ACHN (cell line): ENCODE measurements around the gene PEX10.

ENCODE experiments used
- DNase-seq: peaks from one replicate; pipeline ENCODE4 v3.0.0-alpha.2; 2015
- in situ Hi-C: cut with HindIII; loops from 2 replicates; pipeline ENCODE4 v1.10.0; 2017; ENCODE audit warnings: low sequenced_read_pairs, low pct_ligation_motif_present, low pct_unique_long_range_greater_than_20kb

Gene PEX10

DNA sequence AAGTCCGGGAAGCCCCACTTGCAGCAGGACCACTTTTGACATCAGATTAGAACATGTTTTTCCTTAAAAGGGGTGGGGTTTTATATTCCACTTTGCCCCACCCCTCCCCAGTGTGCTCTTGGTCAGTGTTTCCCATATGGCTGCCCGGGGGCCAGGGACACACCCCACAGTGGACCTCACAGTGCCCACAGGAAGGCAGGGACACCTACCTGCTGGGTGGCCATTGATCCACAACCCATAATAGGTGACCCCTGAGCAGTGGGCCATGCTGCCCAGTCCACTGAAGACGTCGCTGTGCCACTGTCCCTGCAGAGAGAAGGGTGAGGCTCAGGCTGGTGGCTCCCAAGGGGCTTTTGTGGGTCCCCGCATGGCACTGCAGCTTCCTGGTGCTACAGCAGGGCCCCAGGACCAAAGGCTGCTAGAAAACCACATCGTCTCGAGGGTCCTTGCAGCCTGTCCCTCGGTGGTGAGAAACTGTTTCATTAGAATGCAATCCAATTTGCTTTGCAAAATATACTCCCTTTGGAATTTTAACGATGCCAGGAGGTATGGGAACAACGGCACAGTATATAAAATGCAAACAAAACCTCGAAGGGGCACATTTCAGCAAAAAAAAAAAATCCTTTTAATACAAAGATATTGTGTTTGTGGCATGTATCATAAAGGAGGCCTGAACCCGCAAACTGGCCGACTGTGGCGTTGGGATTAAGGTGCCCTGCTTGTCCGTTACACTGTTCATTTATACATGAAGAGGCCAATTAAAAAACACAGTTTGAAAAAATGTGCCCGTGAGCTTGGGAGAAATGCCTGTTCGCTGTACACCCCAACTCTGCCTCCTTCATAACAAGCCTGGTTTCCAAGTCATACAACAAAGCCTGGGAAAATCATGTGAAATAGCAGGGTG lies 37.9 kb downstream of the PEX10 start:
- in situ Hi-C loops, result loop anchor here (25.0 kb wide), 1 partner anchor 162 kb away; no protein-coding TSS in a partner anchor
- DNase-seq, result no peak

GRCh38 chr1:2373551-2374251 lies 38.7 kb downstream of the PEX10 start:
- in situ Hi-C loops, result no loop called here
- DNase-seq, result no peak

GRCh38 chr1:2372551-2373490 lies 39.5 kb downstream of the PEX10 start:
- in situ Hi-C loops, result no loop called here
- peak; percentile 14 for DNase-seq

DNA sequence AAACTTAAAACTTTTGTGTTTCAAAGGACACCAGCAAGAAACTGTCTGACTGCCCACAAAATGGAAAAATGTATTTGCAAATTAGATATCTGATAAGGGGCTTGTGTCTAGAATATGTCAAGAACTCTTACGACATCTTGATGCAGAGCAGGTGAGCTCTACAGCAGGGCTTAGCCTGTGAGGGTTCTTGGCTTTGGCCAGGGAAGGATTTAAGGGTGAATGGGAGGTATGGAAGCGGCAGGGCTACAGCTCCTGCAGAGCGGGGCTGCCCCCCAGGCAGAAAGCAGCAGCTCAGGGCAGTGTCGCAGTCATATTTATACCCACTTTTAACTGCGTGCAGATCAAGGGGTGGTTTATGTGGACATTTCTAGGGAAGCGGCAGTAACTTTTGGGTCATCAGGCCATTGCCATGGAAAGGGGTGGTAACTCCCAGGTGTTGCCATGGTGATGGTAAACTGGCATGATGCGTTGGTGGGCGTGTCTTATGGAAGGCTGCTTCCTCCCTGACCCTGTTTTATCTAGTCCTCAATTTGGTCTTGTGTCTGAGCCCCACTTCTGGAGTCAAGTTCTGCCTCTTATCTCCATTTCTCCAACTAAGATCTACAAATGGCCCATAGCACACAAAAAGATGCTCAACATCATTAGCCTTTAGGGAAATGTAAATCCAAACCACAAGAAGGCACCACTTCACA lies 44.2 kb downstream of the PEX10 start:
- in situ Hi-C loops, result no loop called here

GRCh38 chr1:2363847-2364513 lies 48.4 kb downstream of the PEX10 start:
- in situ Hi-C loops, result no loop called here
- DNase-seq, result no peak

More for the DNA sequence above, 44.2 kb downstream of the PEX10 start:
- no peak for DNase-seq

- no peak for DNase-seq
- in situ Hi-C loops, result no loop called here
These were observed 51.6 kb downstream of the PEX10 start for GRCh38 chr1:2360588-2361364.

- DNase-seq, result no peak
- in situ Hi-C loops, result no loop called here
These were observed 53.4 kb downstream of the PEX10 start for GRCh38 chr1:2358651-2359640.

- no peak for DNase-seq
These were observed 54.3 kb downstream of the PEX10 start for GRCh38 chr1:2358072-2358471.

GRCh38 chr1:2356911-2357845 lies 55.2 kb downstream of the PEX10 start:
- DNase-seq, result no peak
- in situ Hi-C loops, result no loop called here

More at GRCh38 chr1:2358072-2358471, 54.3 kb downstream of the PEX10 start:
- in situ Hi-C loops, result no loop called here

DNA sequence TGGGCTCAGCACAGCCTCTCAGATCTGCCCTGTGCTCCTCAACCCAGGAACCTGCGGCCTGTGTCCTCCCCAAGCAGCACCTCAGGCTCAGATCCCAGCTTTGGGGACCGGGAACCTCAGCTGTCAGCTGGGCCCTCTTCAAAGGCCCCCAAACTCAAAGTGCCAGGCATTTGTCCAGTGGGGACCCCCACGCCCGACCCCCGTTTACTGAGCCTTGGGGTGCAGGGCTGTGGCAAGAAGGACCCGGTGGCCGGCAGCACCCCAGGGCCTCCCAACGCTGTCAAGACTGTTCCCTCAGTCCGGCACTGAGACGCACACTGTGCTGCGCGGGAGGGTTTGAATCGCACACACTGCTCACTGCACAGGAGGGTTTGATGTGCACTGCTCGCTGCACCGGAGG lies 56.0 kb downstream of the PEX10 start:
- in situ Hi-C loops, result no loop called here
- DNase-seq, result no peak

DNA sequence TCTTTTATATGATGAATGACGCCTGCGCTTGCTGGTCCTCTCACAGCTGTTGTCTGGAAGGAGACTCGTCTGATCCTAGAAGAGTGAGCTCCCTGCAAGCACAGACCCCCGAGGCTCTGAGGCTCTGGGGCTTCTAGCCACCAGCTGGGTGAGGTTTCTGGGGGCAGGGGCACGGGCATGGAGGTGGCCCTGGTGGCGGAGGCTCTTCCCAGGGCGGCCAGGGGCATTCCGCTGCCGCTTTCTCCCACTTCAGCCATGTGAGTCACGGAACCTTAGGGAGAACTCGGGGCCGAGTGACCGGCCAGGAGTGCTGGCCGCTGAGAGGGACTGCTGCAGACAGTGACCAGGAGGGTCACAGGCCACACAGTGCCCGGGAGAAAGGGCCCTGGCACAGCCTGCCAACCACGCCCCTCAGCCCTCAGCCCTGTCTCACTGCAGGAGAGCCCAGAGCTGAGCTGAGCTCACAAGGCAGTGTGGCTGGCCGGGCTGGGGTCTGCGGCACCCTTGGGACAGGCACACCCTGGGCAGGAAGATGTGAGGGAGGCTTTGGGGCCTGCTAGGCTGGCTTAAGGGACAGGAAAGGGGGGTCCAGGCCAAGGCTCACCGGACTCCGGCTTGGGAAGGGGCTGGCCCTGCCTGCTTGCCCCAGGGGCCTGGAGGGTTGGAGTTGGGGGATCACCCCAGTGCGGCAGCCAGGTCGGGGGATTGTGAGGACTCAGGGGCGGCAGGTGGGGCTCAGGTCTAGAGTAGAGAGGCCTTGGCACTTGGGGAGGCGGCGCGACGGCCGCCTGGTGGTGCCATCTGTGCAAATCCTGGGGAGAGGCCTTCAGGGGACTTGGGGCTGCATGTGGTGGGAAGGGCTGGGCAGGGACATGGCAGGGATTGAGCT lies 56.7 kb downstream of the PEX10 start:
- in situ Hi-C loops, result no loop called here
- no peak for DNase-seq

- DNase-seq, result no peak
- in situ Hi-C loops, result no loop called here
These were observed 57.6 kb downstream of the PEX10 start for GRCh38 chr1:2354511-2355372.
